IMR-90 (cell line): Measurements from ENCODE around the gene NSUN5. TPM values are rescaled to one million over a fixed set of nuclear protein-coding genes. Genes with fewer than 3 reads are reported as not detected.

Source experiments
- ATAC-seq: fragments of 200-7000 bp; cut with Tn5 transposase; 2 replicates; pipeline ENCODE4 v1.9.1; 2020; ENCODE audit warnings: low read depth, mild to moderate bottlenecking, moderate library complexity
- Bru-seq: library from RNA; stranded (reverse); fragments of 400-500 nt; gene quantifications from one replicate; lab custom pipeline; 2021; lab: Mats Ljungman, UMichigan
- BruChase-seq, 2 experiments: library from RNA; stranded (reverse); fragments of 400-500 nt; gene quantifications; one replicate each; lab custom pipeline; 2021; lab: Mats Ljungman, UMichigan
- BruUV-seq: library from RNA; stranded (reverse); fragments of 400-500 nt; replicated peaks from 2 replicates; lab custom pipeline; 2021; lab: Mats Ljungman, UMichigan
- CTCF ChIA-PET: fragments of 300-600 bp; formaldehyde crosslinking; extraction: SDS; loops from one replicate; lab custom pipeline; 2021; ENCODE audit warnings: antibody characterized with exemption; lab: Yijun Ruan, JAX
- POLR2A ChIA-PET: fragments of 300-600 bp; sonication (Branson Sonifier 250); formaldehyde crosslinking; loops from one replicate; lab custom pipeline; 2022; ENCODE audit warnings: antibody characterized with exemption; ENCODE audit not compliant: unreplicated experiment; lab: Charles Lee
- DNase-seq: peaks from one replicate; pipeline ENCODE4 v3.0.0; 2013
- H2AFZ ChIP-seq: replicated peaks from 2 replicates; pipeline ENCODE3; 2013; ENCODE audit warnings: low read length, mild to moderate bottlenecking; ENCODE audit not compliant: poor library complexity
- H2AK5ac ChIP-seq: 2 replicates; pipeline ENCODE4 v1.6.1; 2013; ENCODE audit warnings: low read depth, low read length, inconsistent platforms
- H2AK9ac ChIP-seq: replicated peaks from 2 replicates; pipeline ENCODE3; 2013; ENCODE audit warnings: mild to moderate bottlenecking, low read depth, low read length, moderate library complexity; ENCODE audit not compliant: poor library complexity
- H2BK120ac ChIP-seq: 2 replicates; pipeline ENCODE4 v1.6.1; 2013; ENCODE audit warnings: low read depth, low read length, inconsistent platforms
- H2BK15ac ChIP-seq: 3 replicates; pipeline ENCODE4 v1.6.1; 2013; ENCODE audit warnings: low read depth, low read length, inconsistent platforms
- H2BK20ac ChIP-seq: 2 replicates; pipeline ENCODE4 v1.6.1; 2013; ENCODE audit warnings: low read depth, mild to moderate bottlenecking, inconsistent platforms, low read length, moderate library complexity
- H2BK5ac ChIP-seq: 2 replicates; pipeline ENCODE4 v1.6.1; 2013; ENCODE audit warnings: mild to moderate bottlenecking, low read depth, low read length, inconsistent platforms; ENCODE audit not compliant: poor library complexity, severe bottlenecking
- H3K14ac ChIP-seq: replicated peaks from 2 replicates; pipeline ENCODE4 v1.6.1; 2013; ENCODE audit warnings: low read depth, low read length, inconsistent platforms
- H3K18ac ChIP-seq: 2 replicates; pipeline ENCODE4 v1.6.1; 2013; ENCODE audit warnings: low read depth, low read length, control low read depth
- H3K23ac ChIP-seq: 2 replicates; pipeline ENCODE4 v1.6.1; 2013; ENCODE audit warnings: low read depth, low read length, inconsistent platforms
- H3K27ac ChIP-seq: 2 replicates; pipeline ENCODE4 v1.5.1; 2013; ENCODE audit warnings: mild to moderate bottlenecking, control low read depth, low read length; ENCODE audit not compliant: insufficient read depth
- H3K27me3 ChIP-seq: 2 replicates; pipeline ENCODE4 v1.6.1; 2013; ENCODE audit warnings: low read length; ENCODE audit not compliant: control insufficient read depth, insufficient read depth
- H3K36me3 ChIP-seq: 2 replicates; pipeline ENCODE4 v1.6.1; 2013; ENCODE audit warnings: low read length, mixed read lengths; ENCODE audit not compliant: control insufficient read depth, insufficient read depth
- H3K4ac ChIP-seq: 2 replicates; pipeline ENCODE4 v1.6.1; 2013; ENCODE audit warnings: low read depth, low read length, inconsistent platforms
- H3K4me1 ChIP-seq: 2 replicates; pipeline ENCODE4 v1.6.1; 2013; ENCODE audit warnings: low read length, mixed read lengths; ENCODE audit not compliant: control insufficient read depth, insufficient read depth
- H3K4me2 ChIP-seq: 2 replicates; pipeline ENCODE4 v1.6.1; 2013; ENCODE audit warnings: low read depth, mild to moderate bottlenecking, control low read depth, low read length, moderate library complexity
- H3K4me3 ChIP-seq: 2 replicates; pipeline ENCODE4 v1.5.1; 2013; ENCODE audit warnings: low read depth, mild to moderate bottlenecking, control low read depth, low read length, moderate library complexity; ENCODE audit not compliant: insufficient read depth
- H3K56ac ChIP-seq: 2 replicates; pipeline ENCODE4 v1.6.1; 2013; ENCODE audit warnings: low read length, inconsistent platforms; ENCODE audit not compliant: insufficient read depth; ENCODE audit errors: extremely low read depth
- H3K79me1 ChIP-seq, 2 experiments: 2 replicates each; pipeline ENCODE4 v1.6.1; 2013; ENCODE audit warnings: low read length in 2 of 2, inconsistent platforms in 1 of 2, low read depth in 1 of 2
- H3K9ac ChIP-seq: 2 replicates; pipeline ENCODE4 v1.6.1; 2013; ENCODE audit warnings: low read depth, low read length, control low read depth
- H3K9me1 ChIP-seq: 2 replicates; pipeline ENCODE4 v1.6.1; 2013; ENCODE audit warnings: low read length, inconsistent platforms; ENCODE audit not compliant: insufficient read depth
- H3K9me3 ChIP-seq: 2 replicates; pipeline ENCODE4 v1.6.1; 2013; ENCODE audit warnings: low read length; ENCODE audit not compliant: control insufficient read depth, insufficient read depth
- H4K20me1 ChIP-seq: 2 replicates; pipeline ENCODE4 v1.6.1; 2013; ENCODE audit warnings: low read length, inconsistent platforms; ENCODE audit not compliant: insufficient read depth
- H4K5ac ChIP-seq: 2 replicates; pipeline ENCODE4 v1.6.1; 2013; ENCODE audit warnings: mild to moderate bottlenecking, low read depth, low read length, control low read depth
- H4K8ac ChIP-seq, 2 experiments: 2 replicates each; pipeline ENCODE4 v1.6.1; 2013; ENCODE audit warnings: low read depth in 2 of 2, low read length in 2 of 2, control low read depth in 1 of 2, inconsistent platforms in 1 of 2
- H4K91ac ChIP-seq: 2 replicates; pipeline ENCODE4 v1.6.1; 2013; ENCODE audit warnings: low read depth, low read length, inconsistent platforms; ENCODE audit not compliant: insufficient read depth
- CTCF ChIP-seq: conservative IDR thresholded peaks from 2 replicates; pipeline ENCODE4 v1.5.1; 2012; ENCODE audit warnings: mild to moderate bottlenecking, low read depth, low read length, improper control_type of control experiment
- MAZ ChIP-seq: IDR thresholded peaks from 2 replicates; pipeline ENCODE4 v1.6.1; 2012; ENCODE audit warnings: low read depth, mild to moderate bottlenecking, low read length, improper control_type of control experiment, moderate library complexity, borderline replicate concordance
- MXI1 ChIP-seq: IDR thresholded peaks from 2 replicates; pipeline ENCODE4 v1.6.1; 2012; ENCODE audit warnings: low read depth, mild to moderate bottlenecking, low read length, moderate library complexity, borderline replicate concordance
- WGBS, 2 experiments: methylation state at CpG; one replicate each; pipeline versions ENCODE4 v1.1.5 to v1.1.7; 2013; ENCODE audit warnings: missing lambda C conversion rate in 2 of 2; ENCODE audit not compliant: insufficient read length in 1 of 2; ENCODE audit errors: extremely low coverage in 2 of 2; 5-methylcytosine and 5-hydroxymethylcytosine counted together
- dilution Hi-C: fragments of 300-500 bp; cut with HindIII; formaldehyde crosslinking; loops from one replicate; pipeline ENCODE4 v1.14.3; 2018; ENCODE audit warnings: low sequenced_read_pairs; ENCODE audit not compliant: unreplicated experiment
- in situ Hi-C: fragments of 300-500 bp; cut with MboI; formaldehyde crosslinking; loops from 3 replicates; pipeline ENCODE4 v1.14.3; 2019; ENCODE audit warnings: low sequenced_read_pairs, inconsistent platforms, mixed read lengths
- intact Hi-C: fragments of 100-400 bp; cut with micrococcal nuclease; formaldehyde crosslinking; loops from 2 replicates; pipeline ENCODE4 v1.10.0; 2022
- long read RNA-seq: library from polyadenylated mRNA; unstranded; transcript quantifications from one replicate; pipeline ENCODE4 v2.0.0, GENCODE V29; 2021; ENCODE audit not compliant: unreplicated experiment
- polyA plus RNA-seq, 3 experiments: library from polyadenylated mRNA; depleted of rRNA; stranded (reverse); fragments of >200 nt; gene quantifications; 2 replicates each; pipeline ENCODE4 v1.2.3, GENCODE V29; 2012; ENCODE audit warnings: low replicate concordance in 1 of 3
- total RNA-seq: library from RNA; depleted of rRNA; stranded (reverse); fragments of >200 nt; gene quantifications from 2 replicates; pipeline ENCODE4 v1.2.3, GENCODE V29; 2012; rRNA removed

Gene NSUN5
- total RNA-seq, result 10.0 and 11.4 TPM in 2 replicates
- 17.7 and 21.0 TPM in 2 replicates for polyA plus RNA-seq (2012; rRNA removed)
- 14.2 and 19.7 TPM in 2 replicates for polyA plus RNA-seq (2012; cell fraction: cytosol; rRNA removed)
- polyA plus RNA-seq (2012; cell fraction: nucleus; rRNA removed; ENCODE audit: low replicate concordance), result 31.9 and 59.9 TPM in 2 replicates
- percentile 67 among the genes with signal in this experiment for Bru-seq, nascent RNA
- BruChase-seq, experiment 1, labeled RNA remaining after a 6-hour chase, result percentile 66 among the genes with signal in this experiment
- BruChase-seq, experiment 2, labeled RNA remaining after a 2-hour chase, result percentile 62 among the genes with signal in this experiment
- long read RNA-seq, transcript NSUN5-204 (10 exons, 1,663 nt), result major isoform, 35 of 60 reads
- long read RNA-seq, partial matches to known transcripts, result 4 of 60 reads
- long read RNA-seq, other reads (novel, unspliced or antisense), result 17 of 60 reads

GRCh38 chr7:73308665-73309214, at the start of gene NSUN5:
Gene NSUN5 (minus strand): TSS chr7:73308826. CDS start chr7:73308790, 36 bp downstream.
- Histone ChIP-seq H4K20me1 (no peaks in the 10 kb centered on the region), H4K91ac (peak within 1 kb of the TSS; percentile 82; the same call in 1 of the 2 replicates), H3K9ac (peak within 1 kb of the TSS; percentile 71), H3K4me3 (peak within 1 kb of the TSS; percentile 68), H3K14ac (peak within 1 kb of the TSS; percentile 85), H4K8ac (peak within 1 kb of the TSS; percentile 98 to 100), H4K5ac (peak within 1 kb of the TSS; percentile 93), H2BK15ac (no peak within 1 kb of the TSS), H3K4me2 (peak within 1 kb of the TSS; percentile 76), H3K4ac (peak within 1 kb of the TSS; percentile 90), H3K4me1 (peaks cover 3% of the 10 kb centered on the region; the same call in 1 of the 2 replicates), H3K79me1 (peaks cover 13 to 32% of the 10 kb centered on the region in 2 experiments), H2BK20ac (no peak within 1 kb of the TSS), H2BK120ac (peak within 1 kb of the TSS; percentile 1; the same call in 1 of the 2 replicates), H3K27ac (peak within 1 kb of the TSS; percentile 63), H3K18ac (no peak within 1 kb of the TSS), H3K56ac (no peak within 1 kb of the TSS; the same call in 1 of the 2 replicates), H3K27me3 (no peaks in the 10 kb centered on the region), H2AK5ac (peak within 1 kb of the TSS; percentile 86; the same call in 1 of the 2 replicates), H3K9me1 (peaks cover 9% of the 10 kb centered on the region; the same call in 1 of the 2 replicates), H3K9me3 (no peaks in the 10 kb centered on the region), H2AK9ac (peak within 1 kb of the TSS; percentile 84), H2BK5ac (no peak within 1 kb of the TSS), H3K36me3 (peaks cover 17% of the 10 kb centered on the region), H2AFZ (peak within 1 kb of the TSS; percentile 93), H3K23ac (peak within 1 kb of the TSS; percentile 82)
- in situ Hi-C loops, result no loop called here
- CTCF ChIA-PET, result no interaction called here
- dilution Hi-C loops, result no loop called here
- TF ChIP-seq CTCF, result no peak
- TF ChIP-seq MAZ, result 0 out of 2 replicates have a peak, but pooled peaks have one; percentile 18
- peak; percentile 70; the same call in 1 of the 2 replicates for TF ChIP-seq MXI1
- intact Hi-C loops, result no loop called here
- BruUV-seq, result no TSS peak
- peak; percentile 88 for ATAC-seq
- WGBS, 2 experiments, result 0% methylated on average over 6 of the region's 40 CpGs; no CpG with 5 or more reads in 1 of the 2 experiments
- POLR2A ChIA-PET, result no interaction called here
- DNase-seq, result peak; percentile 48
